Subcutaneous adipose tissue (tissue), 4 donors: ENCODE results near the gene FUT3. TPM values are rescaled to one million over a fixed set of nuclear protein-coding genes. Genes with fewer than 3 reads are reported as not detected.

Experiments used
- CTCF ChIP-seq: fragments of 450-650 bp; IDR thresholded peaks from one replicate; pipeline ENCODE4 v1.5.1; 2016; ENCODE audit warnings: low read depth, mild to moderate bottlenecking, control low read depth, antibody characterized with exemption, moderate library complexity
- total RNA-seq, 4 donors: library from RNA; depleted of rRNA; stranded (reverse); fragments of >200 nt; gene quantifications; one replicate each; pipeline ENCODE4 v1.1.0, GENCODE V29; 2016

Gene FUT3
- total RNA-seq, 4 donors from 2014 or later: not detected

GRCh38 chr19:5877427-5877826, 26.2 kb upstream of the FUT3 start:
- TF ChIP-seq CTCF: no peak

GRCh38 chr19:5873617-5874199, 22.5 kb upstream of the FUT3 start:
- TF ChIP-seq CTCF: no peak

- no peak for TF ChIP-seq CTCF
These were observed 19.7 kb upstream of the FUT3 start for GRCh38 chr19:5870986-5871394.

- no peak for TF ChIP-seq CTCF
These were observed 16.2 kb upstream of the FUT3 start for GRCh38 chr19:5867201-5868136.

GRCh38 chr19:5865772-5866171, 14.5 kb upstream of the FUT3 start:
- TF ChIP-seq CTCF: no peak

- TF ChIP-seq CTCF: no peak
These were observed 13.7 kb upstream of the FUT3 start for GRCh38 chr19:5864725-5865486.
